Nephron progenitor cell (in vitro differentiated cells): ENCODE measurements around the gene TREM1.

ENCODE experiments used
- DNase-seq: peaks from one replicate; pipeline ENCODE4 v3.0.0; 2021
- H3K27ac Mint-ChIP-seq: 2 replicates; pipeline ENCODE4 v1.8.0; 2021; ENCODE audit warnings: mild to moderate bottlenecking, moderate library complexity, mixed read lengths
- H3K27me3 Mint-ChIP-seq: 2 replicates; pipeline ENCODE4 v1.8.0; 2021; ENCODE audit warnings: mild to moderate bottlenecking, low read depth, mixed read lengths; ENCODE audit not compliant: poor library complexity
- H3K36me3 Mint-ChIP-seq: 2 replicates; pipeline ENCODE4 v1.8.0; 2021; ENCODE audit warnings: low read depth, mixed read lengths
- H3K4me1 Mint-ChIP-seq: 2 replicates; pipeline ENCODE4 v1.8.0; 2021; ENCODE audit warnings: mixed read lengths
- H3K4me3 Mint-ChIP-seq: 2 replicates; pipeline ENCODE4 v1.8.0; 2021; ENCODE audit warnings: mild to moderate bottlenecking, moderate library complexity, mixed read lengths
- H3K9me3 Mint-ChIP-seq: 2 replicates; pipeline ENCODE4 v1.8.0; 2021; ENCODE audit warnings: mild to moderate bottlenecking, moderate library complexity, mixed read lengths
- TF ChIP-seq, protein P1 (sequence below): fragments of 200-600 bp; sonication (generic); IDR thresholded peaks from 2 replicates; pipeline ENCODE4 v1.5.0; 2021; ENCODE audit warnings: antibody characterized with exemption

Gene TREM1

DNA sequence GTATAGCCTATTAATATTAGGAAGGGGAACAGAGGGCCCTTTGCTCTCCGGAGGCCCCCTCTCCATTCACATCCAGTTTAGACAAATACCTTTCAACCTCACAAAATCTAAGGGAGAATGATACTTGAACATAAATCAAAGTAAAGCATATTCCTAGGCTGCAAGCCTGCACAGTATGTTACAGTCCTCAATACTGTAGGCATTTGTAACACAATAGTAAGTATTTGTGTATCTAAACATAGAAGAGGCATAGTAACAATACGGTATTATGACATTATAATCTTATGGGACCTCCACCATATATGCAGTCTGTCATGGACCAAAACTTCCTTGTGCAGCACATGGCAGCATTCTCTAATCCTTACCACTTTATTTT is 2.3 kb upstream of the TREM1 start:
- H3K27me3 Mint-ChIP-seq: peaks cover 3% of the 10 kb centered on the region
- DNase-seq: no peak
- no peaks in the 10 kb centered on the region for H3K9me3 Mint-ChIP-seq
- H3K27ac Mint-ChIP-seq: no peak overlapping the region
- peaks cover 52% of the 10 kb centered on the region for H3K4me1 Mint-ChIP-seq
- TF ChIP-seq, protein P1, sequence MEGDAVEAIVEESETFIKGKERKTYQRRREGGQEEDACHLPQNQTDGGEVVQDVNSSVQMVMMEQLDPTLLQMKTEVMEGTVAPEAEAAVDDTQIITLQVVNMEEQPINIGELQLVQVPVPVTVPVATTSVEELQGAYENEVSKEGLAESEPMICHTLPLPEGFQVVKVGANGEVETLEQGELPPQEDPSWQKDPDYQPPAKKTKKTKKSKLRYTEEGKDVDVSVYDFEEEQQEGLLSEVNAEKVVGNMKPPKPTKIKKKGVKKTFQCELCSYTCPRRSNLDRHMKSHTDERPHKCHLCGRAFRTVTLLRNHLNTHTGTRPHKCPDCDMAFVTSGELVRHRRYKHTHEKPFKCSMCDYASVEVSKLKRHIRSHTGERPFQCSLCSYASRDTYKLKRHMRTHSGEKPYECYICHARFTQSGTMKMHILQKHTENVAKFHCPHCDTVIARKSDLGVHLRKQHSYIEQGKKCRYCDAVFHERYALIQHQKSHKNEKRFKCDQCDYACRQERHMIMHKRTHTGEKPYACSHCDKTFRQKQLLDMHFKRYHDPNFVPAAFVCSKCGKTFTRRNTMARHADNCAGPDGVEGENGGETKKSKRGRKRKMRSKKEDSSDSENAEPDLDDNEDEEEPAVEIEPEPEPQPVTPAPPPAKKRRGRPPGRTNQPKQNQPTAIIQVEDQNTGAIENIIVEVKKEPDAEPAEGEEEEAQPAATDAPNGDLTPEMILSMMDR: no peak
- no peak overlapping the region for H3K4me3 Mint-ChIP-seq
- H3K36me3 Mint-ChIP-seq: no peaks in the 10 kb centered on the region

DNA sequence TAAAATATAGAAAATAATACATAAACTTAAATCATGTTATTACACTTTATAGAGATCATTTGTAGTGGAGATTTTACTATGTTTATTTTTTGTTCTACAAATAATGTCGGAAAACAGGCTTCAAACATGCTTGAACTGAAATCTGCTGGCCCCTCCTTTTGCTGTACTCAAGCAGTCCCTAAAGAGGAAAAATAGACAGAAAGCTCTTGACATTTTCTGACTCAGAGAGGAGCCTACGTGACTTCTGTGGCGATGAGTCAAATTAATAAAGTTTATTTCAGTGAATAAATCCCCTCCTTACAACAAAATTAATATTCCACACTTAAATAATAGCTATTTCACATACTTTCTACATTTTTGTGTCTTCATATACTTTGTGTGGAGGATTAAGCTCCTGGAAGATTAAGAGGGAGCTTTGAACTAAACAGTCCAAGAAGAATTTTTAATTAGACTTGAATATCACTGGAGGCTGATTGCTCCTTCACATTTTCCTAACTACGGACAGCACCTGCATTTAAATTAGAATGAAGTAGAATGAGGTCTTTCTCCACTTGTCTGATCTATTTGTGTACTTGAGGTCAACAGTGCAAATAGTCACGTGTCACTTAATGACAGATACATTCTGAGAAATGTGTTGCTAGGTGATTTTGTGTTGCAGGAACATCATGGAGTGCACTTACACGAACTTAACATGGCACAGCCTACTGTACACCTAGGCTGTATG is 1.7 kb upstream of the TREM1 start:
- H3K27me3 Mint-ChIP-seq: peaks cover 3% of the 10 kb centered on the region
- H3K9me3 Mint-ChIP-seq: no peaks in the 10 kb centered on the region
- TF ChIP-seq, protein P1: no peak
- no peak overlapping the region for H3K27ac Mint-ChIP-seq
- peaks cover 55% of the 10 kb centered on the region for H3K4me1 Mint-ChIP-seq
- no peak overlapping the region for H3K4me3 Mint-ChIP-seq
- no peaks in the 10 kb centered on the region for H3K36me3 Mint-ChIP-seq
- no peak for DNase-seq

DNA sequence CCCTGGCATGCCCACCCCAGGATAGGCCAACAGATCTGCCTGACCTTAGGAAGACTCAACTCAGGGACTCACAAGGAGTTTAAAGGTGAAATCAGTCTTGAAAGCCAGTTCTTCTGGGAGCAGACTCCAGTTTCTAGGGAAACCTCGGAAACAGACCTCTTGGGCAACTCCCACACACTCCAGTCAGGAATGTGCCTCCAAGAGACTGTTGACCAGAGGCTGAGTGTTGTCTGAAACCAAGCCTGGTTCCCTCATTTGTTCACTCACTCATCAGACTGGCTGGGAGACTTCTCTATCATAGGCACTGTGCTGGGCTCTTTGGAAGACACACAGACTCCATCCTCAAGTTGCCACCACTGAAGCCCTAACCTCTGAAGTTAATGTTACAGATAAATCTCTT is 1.8 kb downstream of the TREM1 start:
- Mint-ChIP-seq H3K4me3 (no peak overlapping the region), H3K27ac (no peak overlapping the region), H3K9me3 (no peaks in the 10 kb centered on the region), H3K27me3 (peaks cover 3% of the 10 kb centered on the region), H3K36me3 (no peaks in the 10 kb centered on the region), H3K4me1 (peaks cover 38% of the 10 kb centered on the region)
- DNase-seq: no peak
- TF ChIP-seq, protein P1: no peak

DNA sequence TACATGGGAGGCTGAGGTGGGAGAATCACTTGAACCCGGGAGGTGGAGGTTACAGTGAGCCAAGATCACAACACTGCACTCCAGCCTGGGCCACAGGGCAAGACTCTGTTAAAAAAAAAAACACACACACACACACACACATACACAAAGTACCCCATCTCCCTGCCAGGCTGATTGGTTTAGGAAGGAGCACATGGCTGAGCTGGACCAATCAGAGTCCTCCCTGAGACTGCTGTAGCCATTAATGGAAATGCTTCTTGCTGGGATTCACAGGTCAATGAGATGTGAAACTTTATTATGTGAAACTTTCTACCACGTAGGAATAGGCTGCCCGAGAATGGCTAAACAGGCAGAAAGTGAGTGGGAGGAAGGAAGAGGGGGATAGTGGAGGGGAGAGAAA is 2.9 kb downstream of the TREM1 start:
- Mint-ChIP-seq H3K27ac (no peak overlapping the region), H3K4me3 (no peak overlapping the region), H3K9me3 (no peaks in the 10 kb centered on the region), H3K4me1 (peaks cover 35% of the 10 kb centered on the region), H3K27me3 (peaks cover 4% of the 10 kb centered on the region), H3K36me3 (no peaks in the 10 kb centered on the region)
- TF ChIP-seq, protein P1: no peak
- no peak for DNase-seq

DNA sequence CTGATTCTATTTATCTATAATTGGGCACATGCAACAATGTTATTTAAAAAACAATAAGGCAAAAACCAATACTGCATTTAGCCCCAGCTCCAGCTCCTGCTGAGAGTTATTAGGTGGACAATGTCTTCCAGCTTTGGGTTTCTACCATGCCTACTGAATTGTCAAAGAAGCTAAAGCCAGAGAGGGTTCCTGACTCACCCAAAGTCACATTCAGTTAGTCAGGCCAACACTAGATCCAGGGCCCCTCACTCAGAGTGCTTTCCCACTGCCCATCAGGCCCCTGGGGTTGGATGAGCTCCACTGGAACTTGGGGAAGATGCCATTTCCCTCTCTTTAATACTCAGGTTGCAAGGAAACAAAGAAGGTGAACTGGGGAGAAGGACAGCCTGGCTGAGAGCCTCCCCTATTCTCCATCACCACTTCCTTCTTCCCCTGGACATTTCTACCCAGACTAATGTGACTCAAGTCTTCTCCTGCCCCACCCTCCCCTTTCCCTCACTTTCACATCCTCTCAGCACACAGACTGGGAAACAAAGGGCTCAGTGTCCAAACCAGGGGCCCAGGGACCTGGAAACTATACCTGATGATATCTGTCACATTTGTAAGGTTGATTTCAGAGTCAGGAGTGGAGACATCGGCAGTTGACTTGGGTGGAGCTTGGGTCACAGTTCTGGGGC is 6.0 kb downstream of the TREM1 start:
- no peak for DNase-seq
- peaks cover 25% of the 10 kb centered on the region for H3K4me1 Mint-ChIP-seq
- no peaks in the 10 kb centered on the region for H3K9me3 Mint-ChIP-seq
- H3K36me3 Mint-ChIP-seq: no peaks in the 10 kb centered on the region
- TF ChIP-seq, protein P1: no peak
- no peak overlapping the region for H3K4me3 Mint-ChIP-seq
- H3K27ac Mint-ChIP-seq: no peak overlapping the region
- peaks cover 14% of the 10 kb centered on the region for H3K27me3 Mint-ChIP-seq
